Epidermal melanocyte (primary cell): ENCODE measurements around the gene RERE.

ENCODE experiments used
- DNase-seq: peaks from one replicate; pipeline ENCODE4 v3.0.0; 2011; ENCODE audit warnings: low spot score; ENCODE audit not compliant: insufficient read length

Gene RERE

GRCh38 chr1:8312235-8313218 is 504.9 kb downstream of the RERE start:
- no peak for DNase-seq

GRCh38 chr1:8311068-8311718 is 506.2 kb downstream of the RERE start:
- DNase-seq: no peak

GRCh38 chr1:8307628-8308027 is 509.8 kb downstream of the RERE start:
- DNase-seq: no peak

- DNase-seq: no peak
Observed at GRCh38 chr1:8303876-8304275, 513.6 kb downstream of the RERE start.

GRCh38 chr1:8303141-8303540 is 514.3 kb downstream of the RERE start:
- no peak for DNase-seq
